IPS-15b (cell line): ENCODE results near the gene PIEZO1.

Source experiments
- H3K27me3 ChIP-seq: one replicate; pipeline ENCODE4 v1.6.1; 2013; ENCODE audit warnings: low read length; ENCODE audit not compliant: control insufficient read depth, insufficient read depth
- H3K36me3 ChIP-seq: one replicate; pipeline ENCODE4 v1.6.1; 2013; ENCODE audit warnings: low read length; ENCODE audit not compliant: control insufficient read depth, insufficient read depth
- H3K4me1 ChIP-seq: one replicate; pipeline ENCODE4 v1.6.1; 2013; ENCODE audit warnings: mild to moderate bottlenecking, low read length; ENCODE audit not compliant: control insufficient read depth, insufficient read depth
- H3K4me3 ChIP-seq: one replicate; pipeline ENCODE4 v1.5.1; 2013; ENCODE audit warnings: low read depth, low read length
- H3K9ac ChIP-seq: one replicate; pipeline ENCODE4 v1.6.1; 2013; ENCODE audit warnings: low read depth, mild to moderate bottlenecking, low read length
- H3K9me3 ChIP-seq: one replicate; pipeline ENCODE4 v1.6.1; 2013; ENCODE audit warnings: mild to moderate bottlenecking, low read length; ENCODE audit not compliant: control insufficient read depth, insufficient read depth

The PIEZO1 gene

DNA sequence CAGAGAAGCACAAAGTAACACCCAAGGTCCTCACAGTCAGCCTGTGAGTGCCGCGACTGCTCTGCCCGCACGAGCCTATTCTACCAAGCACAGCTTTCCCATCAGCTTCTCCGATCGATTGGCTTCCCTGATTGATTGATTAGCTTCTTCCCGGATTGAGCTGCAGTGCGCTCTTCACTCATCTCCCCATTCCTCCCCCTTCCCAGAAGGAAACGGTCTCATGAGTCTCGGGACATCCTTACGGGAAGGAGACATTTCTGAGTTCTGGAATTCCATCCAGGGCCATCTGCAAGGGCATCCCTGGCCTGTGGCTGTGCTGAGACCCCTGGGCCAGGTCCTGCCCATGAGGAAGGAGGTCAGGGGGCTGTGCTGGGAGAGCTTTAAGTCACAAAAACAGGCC is 18.0 kb downstream of the PIEZO1 start:
- peaks cover 6% of the 10 kb centered on the region for H3K4me1 ChIP-seq
- peaks cover 3% of the 10 kb centered on the region for H3K36me3 ChIP-seq
- H3K4me3 ChIP-seq = no peak overlapping the region
- H3K9me3 ChIP-seq = no peaks in the 10 kb centered on the region
- H3K27me3 ChIP-seq = no peaks in the 10 kb centered on the region
- H3K9ac ChIP-seq = no peak overlapping the region

DNA sequence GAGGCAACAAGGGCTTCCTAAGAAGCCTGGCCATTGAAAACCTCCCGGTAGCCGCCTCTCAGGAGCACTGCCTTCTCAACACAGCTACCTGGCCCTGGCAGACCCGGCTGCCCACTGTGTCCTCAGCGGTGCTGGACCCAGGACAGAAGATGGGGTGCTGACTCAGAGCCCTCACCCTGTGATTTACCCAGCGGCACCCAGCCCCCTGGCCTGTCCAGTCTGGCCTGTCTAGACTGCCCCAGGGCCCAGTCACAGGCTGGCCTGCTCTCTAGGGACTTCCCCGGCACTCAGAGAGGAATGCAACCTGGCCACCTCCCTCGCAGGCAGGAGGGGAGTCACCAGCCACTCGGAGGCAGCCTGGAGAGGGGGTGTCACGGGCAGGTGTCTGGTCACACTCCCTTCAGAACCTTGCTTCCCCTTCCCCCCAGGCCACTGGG is 20.1 kb downstream of the PIEZO1 start:
- peaks cover 3% of the 10 kb centered on the region for H3K36me3 ChIP-seq
- H3K9me3 ChIP-seq = no peaks in the 10 kb centered on the region
- no peak overlapping the region for H3K9ac ChIP-seq
- H3K27me3 ChIP-seq = no peaks in the 10 kb centered on the region
- peaks cover 6% of the 10 kb centered on the region for H3K4me1 ChIP-seq
- H3K4me3 ChIP-seq = no peak overlapping the region

DNA sequence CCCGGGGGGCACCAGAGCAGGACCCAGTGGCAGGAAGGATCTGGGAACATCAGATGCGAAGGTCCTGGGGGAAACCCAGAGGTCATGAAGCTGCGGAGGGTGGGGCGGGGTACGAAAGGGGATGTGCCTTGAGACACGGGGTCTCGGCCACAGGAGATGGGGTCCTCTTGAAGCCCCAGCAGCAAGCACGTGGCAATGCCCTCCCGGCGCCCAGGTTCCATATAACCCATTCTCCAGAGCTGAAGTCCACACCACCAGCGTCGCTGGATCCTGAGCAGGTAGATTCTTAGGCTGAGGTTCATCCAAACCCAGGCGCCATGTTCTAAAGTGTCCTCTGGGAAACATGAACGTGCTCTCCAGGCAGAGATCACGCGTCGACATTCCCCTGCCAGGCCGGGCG is 20.9 kb downstream of the PIEZO1 start:
- peaks cover 3% of the 10 kb centered on the region for H3K4me1 ChIP-seq

DNA sequence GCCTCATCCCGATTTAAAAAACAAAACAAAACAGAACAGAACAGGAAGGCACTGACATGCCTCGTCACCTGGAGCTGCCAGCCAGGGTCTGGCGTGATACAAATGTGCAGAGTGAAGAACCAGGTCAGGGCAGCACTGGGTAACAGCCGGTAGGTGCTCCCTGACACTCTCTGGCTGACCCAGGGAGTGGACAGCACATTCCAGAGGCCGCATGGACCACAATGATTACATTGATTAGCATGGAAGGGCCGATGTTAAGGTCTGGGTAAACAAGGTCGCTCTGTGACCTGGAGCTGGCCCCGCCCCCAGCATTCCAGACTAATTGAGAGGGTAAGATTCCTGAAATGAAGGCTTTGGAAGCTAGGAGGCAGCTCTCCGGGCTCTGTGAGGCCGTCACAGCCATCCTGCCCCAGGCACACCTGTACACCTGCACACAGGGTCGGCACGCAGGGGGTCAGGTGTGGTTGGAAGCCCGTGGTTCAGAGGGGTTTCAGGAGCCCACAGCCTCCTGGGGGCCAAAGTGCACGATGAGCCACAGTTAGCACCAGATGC is 21.4 kb downstream of the PIEZO1 start:
- H3K9me3 ChIP-seq = no peaks in the 10 kb centered on the region
- no peak overlapping the region for H3K9ac ChIP-seq
- peaks cover 3% of the 10 kb centered on the region for H3K36me3 ChIP-seq
- no peak overlapping the region for H3K4me3 ChIP-seq
- no peaks in the 10 kb centered on the region for H3K27me3 ChIP-seq
- peaks cover 3% of the 10 kb centered on the region for H3K4me1 ChIP-seq

More for the DNA sequence above, 20.9 kb downstream of the PIEZO1 start:
- Histone ChIP-seq H3K9ac (no peak overlapping the region), H3K27me3 (no peaks in the 10 kb centered on the region), H3K4me3 (no peak overlapping the region), H3K9me3 (no peaks in the 10 kb centered on the region), H3K36me3 (peaks cover 3% of the 10 kb centered on the region)

DNA sequence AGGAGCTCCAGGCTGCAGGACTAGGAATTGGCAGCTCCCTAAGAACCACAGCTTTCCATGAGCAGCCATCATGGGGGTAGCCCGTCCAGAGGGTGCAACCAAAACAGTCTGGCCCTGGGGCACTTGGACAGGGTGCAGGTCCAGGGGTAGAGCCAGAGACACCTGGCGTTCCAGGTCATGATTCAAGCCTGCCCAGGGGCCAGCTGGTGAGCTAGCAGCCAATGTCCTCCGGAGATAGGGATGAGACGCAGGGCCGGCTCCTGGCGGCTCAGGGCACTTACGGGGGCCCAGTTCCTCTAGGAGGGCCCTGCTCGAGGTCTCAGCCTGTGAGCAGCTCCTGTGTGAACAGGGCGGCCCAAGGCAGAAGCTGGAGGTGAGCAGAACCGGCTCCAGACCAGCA is 22.1 kb downstream of the PIEZO1 start:
- Histone ChIP-seq H3K9ac (no peak overlapping the region), H3K9me3 (no peaks in the 10 kb centered on the region)

DNA sequence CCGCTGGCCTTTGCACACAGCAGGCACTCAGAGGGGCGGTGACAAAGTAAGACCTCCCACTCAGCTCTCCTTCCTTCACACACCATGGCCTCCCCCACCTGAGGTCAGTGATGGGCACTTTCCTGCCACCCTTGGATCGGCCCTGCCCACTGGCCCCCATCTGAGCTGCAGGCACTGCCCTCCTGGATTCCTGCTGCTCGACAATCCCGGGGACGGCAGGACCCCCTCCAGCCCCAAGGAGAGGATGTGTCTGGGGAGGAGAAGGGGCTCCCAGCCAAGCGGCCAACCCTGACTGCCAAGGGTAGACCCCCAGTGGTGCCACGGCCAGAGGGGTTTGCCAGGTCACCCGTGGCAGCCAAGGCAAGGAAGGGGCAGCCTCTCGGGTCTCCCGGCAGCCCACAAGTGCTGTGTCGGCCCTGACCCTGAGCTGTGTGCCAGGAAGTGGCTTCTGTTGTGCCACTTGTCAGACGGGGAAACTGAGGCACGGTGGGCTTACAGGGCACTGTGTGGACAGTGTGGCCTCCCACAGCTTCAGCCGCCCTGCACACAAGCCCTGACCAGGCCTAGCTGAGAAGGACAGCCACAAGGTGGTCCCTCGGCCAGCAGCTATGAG is 22.7 kb downstream of the PIEZO1 start:
- peaks cover 3% of the 10 kb centered on the region for H3K36me3 ChIP-seq

More for the DNA sequence above, 22.1 kb downstream of the PIEZO1 start:
- Histone ChIP-seq H3K4me1 (peaks cover 3% of the 10 kb centered on the region), H3K27me3 (no peaks in the 10 kb centered on the region), H3K4me3 (no peak overlapping the region), H3K36me3 (peaks cover 3% of the 10 kb centered on the region)

DNA sequence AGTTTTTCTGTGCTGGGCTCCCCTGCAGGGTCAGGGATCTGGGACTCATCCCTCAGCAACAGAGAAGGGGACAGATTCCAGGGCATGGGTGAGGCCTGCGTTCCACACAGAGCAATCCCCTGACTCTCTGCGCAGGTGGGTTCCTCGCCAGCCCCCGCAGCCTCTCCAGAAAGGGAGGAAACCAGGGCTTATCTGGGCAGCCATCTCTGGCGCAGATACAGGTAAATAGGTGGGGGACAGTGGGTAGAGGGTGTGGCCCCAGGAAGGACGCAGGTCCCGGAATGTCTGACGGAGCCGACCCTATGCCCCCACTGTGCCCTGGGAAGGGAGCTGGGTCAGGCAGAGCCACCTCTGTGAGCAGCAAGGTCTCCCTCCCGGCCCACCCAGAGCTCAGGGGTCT is 23.2 kb downstream of the PIEZO1 start:
- no peak overlapping the region for H3K4me3 ChIP-seq

More for the DNA sequence above, 22.7 kb downstream of the PIEZO1 start:
- Histone ChIP-seq H3K9me3 (no peaks in the 10 kb centered on the region), H3K4me3 (no peak overlapping the region), H3K27me3 (no peaks in the 10 kb centered on the region), H3K4me1 (peaks cover 3% of the 10 kb centered on the region), H3K9ac (no peak overlapping the region)

DNA sequence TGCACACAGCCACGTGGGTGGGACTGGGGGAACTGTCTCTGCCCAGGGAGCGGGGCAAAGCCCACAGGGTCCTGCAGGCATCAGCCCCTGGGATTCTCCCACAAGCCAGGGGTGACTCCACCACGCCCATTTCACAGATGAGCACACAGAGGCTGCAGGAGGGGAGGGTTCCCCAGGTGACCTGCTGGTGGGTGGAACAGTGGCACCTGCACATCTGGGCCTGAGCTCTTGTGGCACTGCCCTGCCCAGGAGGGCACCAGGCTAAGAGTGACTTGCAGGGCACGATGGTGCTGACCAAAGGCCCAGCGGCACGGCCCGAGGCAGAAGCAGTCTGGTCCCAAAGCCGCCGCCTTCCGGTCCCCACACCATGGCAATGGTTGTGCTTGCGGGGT is 23.9 kb downstream of the PIEZO1 start:
- Histone ChIP-seq H3K9ac (no peak overlapping the region), H3K36me3 (peaks cover 3% of the 10 kb centered on the region), H3K9me3 (no peaks in the 10 kb centered on the region), H3K4me3 (no peak overlapping the region), H3K27me3 (no peaks in the 10 kb centered on the region), H3K4me1 (peaks cover 3% of the 10 kb centered on the region)

More for the DNA sequence above, 23.2 kb downstream of the PIEZO1 start:
- H3K9me3 ChIP-seq = no peaks in the 10 kb centered on the region
- no peaks in the 10 kb centered on the region for H3K27me3 ChIP-seq
- peaks cover 3% of the 10 kb centered on the region for H3K4me1 ChIP-seq
- H3K36me3 ChIP-seq = peaks cover 3% of the 10 kb centered on the region
- no peak overlapping the region for H3K9ac ChIP-seq

DNA sequence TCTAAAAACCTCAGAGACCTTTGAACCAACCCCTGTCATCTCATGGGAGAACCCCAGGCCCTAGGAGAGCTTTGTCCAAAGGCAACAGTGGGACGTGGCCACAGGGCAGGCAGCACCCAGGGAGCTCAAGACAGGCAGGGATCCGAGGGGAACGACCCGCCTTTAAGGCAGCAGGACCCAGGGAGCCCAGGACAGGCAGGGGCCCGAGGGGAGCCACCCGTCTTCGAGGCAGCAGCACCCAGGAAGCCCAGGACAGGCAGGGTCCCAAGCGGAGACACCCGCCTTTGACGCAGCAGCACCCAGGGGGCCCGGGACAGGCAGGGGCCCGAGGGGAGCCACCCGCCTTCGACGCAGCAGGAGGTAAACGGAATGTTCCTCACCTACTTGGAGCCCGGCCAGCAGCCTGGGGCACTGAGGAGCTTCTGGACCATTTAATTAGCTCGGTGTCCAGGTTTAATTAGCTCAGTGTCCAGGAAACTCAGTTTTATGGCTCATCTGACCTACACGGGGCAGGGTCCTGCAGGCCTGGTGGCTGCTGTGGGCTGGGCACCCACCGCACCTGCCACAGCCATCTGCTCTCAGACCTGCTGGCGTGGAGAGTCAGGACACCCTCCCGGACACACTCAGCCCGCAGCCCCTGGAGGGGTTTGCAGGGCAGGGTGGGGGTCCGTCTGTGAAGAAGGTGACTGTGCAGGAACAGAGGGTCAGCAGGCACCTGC is 24.4 kb downstream of the PIEZO1 start:
- Histone ChIP-seq H3K4me1 (peaks cover 3% of the 10 kb centered on the region), H3K36me3 (no peaks in the 10 kb centered on the region)

DNA sequence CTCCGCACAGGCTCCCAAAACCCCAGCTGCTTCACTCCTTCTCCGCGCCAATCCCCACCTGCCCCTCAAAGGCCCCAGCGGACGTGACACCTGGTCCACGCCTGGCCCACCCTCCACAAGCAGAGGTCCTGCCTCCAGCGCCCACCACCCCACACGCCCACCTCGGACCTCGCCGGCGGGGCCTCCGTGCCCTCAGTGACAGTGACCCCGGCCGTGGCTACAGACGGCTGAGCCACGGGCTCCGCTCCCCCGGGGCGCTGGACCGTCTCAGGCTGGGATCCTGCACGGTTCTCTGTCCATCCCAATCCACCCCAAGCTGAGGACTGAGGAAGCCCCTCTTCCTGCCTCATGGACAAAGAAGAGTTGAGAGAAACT is 25.1 kb downstream of the PIEZO1 start:
- Histone ChIP-seq H3K9me3 (no peaks in the 10 kb centered on the region), H3K4me3 (no peak overlapping the region), H3K9ac (no peak overlapping the region), H3K4me1 (peaks cover 3% of the 10 kb centered on the region), H3K27me3 (no peaks in the 10 kb centered on the region), H3K36me3 (no peaks in the 10 kb centered on the region)

More for the DNA sequence above, 24.4 kb downstream of the PIEZO1 start:
- H3K4me3 ChIP-seq = no peak overlapping the region
- H3K9ac ChIP-seq = no peak overlapping the region
- H3K9me3 ChIP-seq = no peaks in the 10 kb centered on the region
- no peaks in the 10 kb centered on the region for H3K27me3 ChIP-seq

DNA sequence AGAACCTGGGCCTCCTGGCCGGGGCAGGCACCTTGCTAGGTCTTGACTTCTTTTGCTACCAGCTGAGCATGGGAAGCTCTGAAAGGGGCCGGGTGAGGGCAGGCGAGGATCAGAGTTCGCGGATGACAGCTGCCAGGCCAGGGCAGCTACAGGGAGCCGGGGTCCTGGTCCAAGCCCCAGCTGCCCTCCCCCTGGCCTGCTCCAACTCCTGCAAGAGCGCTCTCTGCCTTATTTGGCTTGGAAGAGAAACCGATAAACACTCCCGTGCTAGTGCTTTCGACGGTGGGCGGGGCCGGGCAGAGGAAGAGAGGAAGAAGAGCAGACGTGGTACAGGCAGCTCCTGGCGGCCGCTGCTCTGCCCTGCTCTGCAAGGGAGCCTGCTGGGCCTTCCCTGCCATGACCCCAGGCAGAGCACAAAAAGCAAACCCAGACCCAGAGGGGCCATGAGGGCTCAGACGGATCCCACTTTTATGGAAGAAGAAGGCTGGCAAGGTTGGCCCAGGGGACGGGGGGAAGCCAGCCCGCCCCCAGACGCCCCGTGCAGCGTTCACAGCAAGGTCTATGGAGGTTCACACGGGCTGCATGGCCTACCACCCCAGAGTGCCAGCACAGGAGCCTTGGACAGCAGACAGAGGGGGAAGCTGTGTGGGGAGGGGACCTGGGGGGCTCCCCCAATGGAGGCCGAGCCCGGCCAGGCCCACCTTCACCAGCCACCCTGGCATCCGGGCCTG is 25.6 kb downstream of the PIEZO1 start:
- Histone ChIP-seq H3K9ac (no peak overlapping the region), H3K9me3 (no peaks in the 10 kb centered on the region), H3K36me3 (no peaks in the 10 kb centered on the region), H3K4me1 (peaks cover 3% of the 10 kb centered on the region), H3K27me3 (no peaks in the 10 kb centered on the region), H3K4me3 (no peak overlapping the region)
